Common myeloid progenitor, CD34-positive (primary cell): ENCODE data around the gene KCNS3.

Source experiments
- CTCF ChIA-PET: fragments of 350-600 bp; sonication (Branson Sonifier 250); formaldehyde crosslinking; loops from one replicate; lab custom pipeline; 2021; ENCODE audit warnings: antibody characterized with exemption; lab: Charles Lee
- POLR2A ChIA-PET: fragments of 350-600 bp; sonication (Branson Sonifier 250); formaldehyde crosslinking; loops from one replicate; lab custom pipeline; 2021; ENCODE audit warnings: antibody characterized with exemption; lab: Charles Lee
- DNase-seq, 3 donors: peaks; one replicate each; pipeline versions ENCODE4 v3.0.0 to v3.0.0-alpha.2; 2013
- H3K27ac ChIP-seq, 2 experiments: 1 replicate in 1 of 2; 2 replicates in 1 of 2; pipeline ENCODE4 v1.7.0; 2013; ENCODE audit warnings: inconsistent platforms in 2 of 2, low read length in 2 of 2, mild to moderate bottlenecking in 2 of 2, low read depth in 1 of 2, moderate library complexity in 1 of 2; ENCODE audit not compliant: severe bottlenecking in 2 of 2, insufficient read depth in 1 of 2, poor library complexity in 1 of 2
- H3K27me3 ChIP-seq, 5 experiments: replicated peaks in 2 of 5; 1 replicate in 3 of 5; 2 replicates in 2 of 5; pipeline versions ENCODE4 v1.6.1 to v1.7.0; 2013; ENCODE audit warnings: low read length in 4 of 5, mild to moderate bottlenecking in 2 of 5, moderate library complexity in 2 of 5, inconsistent platforms in 1 of 5; ENCODE audit not compliant: insufficient read depth in 5 of 5, control insufficient read depth in 4 of 5
- H3K36me3 ChIP-seq, 4 experiments: 1 replicate in 2 of 4; 2 replicates in 2 of 4; pipeline versions ENCODE4 v1.6.1 to v1.7.0; 2013; ENCODE audit warnings: low read length in 3 of 4, control low read depth in 1 of 4, mild to moderate bottlenecking in 1 of 4; ENCODE audit not compliant: control insufficient read depth in 4 of 4, insufficient read depth in 4 of 4
- H3K4me1 ChIP-seq, 4 experiments: 1 replicate in 3 of 4; 2 replicates in 1 of 4; pipeline versions ENCODE4 v1.6.1 to v1.7.1; 2013; ENCODE audit warnings: low read length in 3 of 4, mild to moderate bottlenecking in 3 of 4, control low read depth in 1 of 4, inconsistent platforms in 1 of 4, moderate library complexity in 1 of 4; ENCODE audit not compliant: control insufficient read depth in 4 of 4, insufficient read depth in 4 of 4; ENCODE audit errors: control extremely low read depth in 1 of 4
- H3K4me3 ChIP-seq, 7 experiments: 1 replicate in 4 of 7; 2 replicates in 3 of 7; pipeline versions ENCODE4 v1.5.1 to v1.7.0; 2013; ENCODE audit warnings: mild to moderate bottlenecking in 7 of 7, low read length in 6 of 7, moderate library complexity in 6 of 7, inconsistent platforms in 2 of 7, low read depth in 2 of 7, control low read depth in 1 of 7; ENCODE audit not compliant: insufficient read depth in 4 of 7, control insufficient read depth in 1 of 7; ENCODE audit errors: extremely low read depth in 1 of 7
- H3K9me3 ChIP-seq, 5 experiments: 1 replicate in 4 of 5; 2 replicates in 1 of 5; pipeline versions ENCODE4 v1.6.1 to v1.7.1; 2013; ENCODE audit warnings: low read length in 4 of 5, mild to moderate bottlenecking in 2 of 5, inconsistent platforms in 1 of 5, low read depth in 1 of 5, moderate library complexity in 1 of 5; ENCODE audit not compliant: control insufficient read depth in 4 of 5, insufficient read depth in 2 of 5; ENCODE audit errors: control extremely low read depth in 1 of 5
- WGBS: methylation state at CpG from one replicate; pipeline ENCODE4 v1.1.5; 2013; ENCODE audit not compliant: insufficient coverage; 5-methylcytosine and 5-hydroxymethylcytosine counted together

Gene KCNS3

DNA sequence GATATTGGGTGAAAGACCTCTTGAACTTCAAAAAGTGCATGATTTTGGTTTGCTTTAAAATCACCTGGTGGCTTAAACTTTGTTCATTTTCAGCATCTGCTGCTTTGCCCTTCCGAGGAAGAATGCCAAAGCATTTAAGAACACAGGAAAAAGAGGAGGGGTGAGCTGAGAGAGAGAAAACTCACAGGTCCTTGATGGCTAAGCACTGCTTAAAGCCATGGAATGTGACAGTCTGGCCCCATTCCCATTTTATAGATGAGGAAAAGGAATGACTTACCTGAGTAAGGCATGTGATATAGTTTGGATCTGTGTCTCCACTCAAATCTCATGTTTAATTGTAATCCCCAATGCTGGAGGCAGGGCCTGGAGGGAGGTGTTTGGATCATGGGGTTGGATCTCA lies 58.1 kb downstream of the KCNS3 start:
- no peaks in the 10 kb centered on the region for H3K36me3 ChIP-seq
- POLR2A ChIA-PET: no interaction called here
- H3K27ac ChIP-seq: no peak overlapping the region
- CTCF ChIA-PET: no interaction called here
- peaks cover 0 to 6% (median 0%) of the 10 kb centered on the region in 5 experiments for H3K27me3 ChIP-seq
- DNase-seq: no peak
- no peaks in the 10 kb centered on the region for H3K4me1 ChIP-seq
- WGBS: 88% methylated on average over 1 of the region's 1 CpG
- H3K9me3 ChIP-seq: peaks cover 0 to 4% (median 0%) of the 10 kb centered on the region in 5 experiments
- no peak overlapping the region for H3K4me3 ChIP-seq

DNA sequence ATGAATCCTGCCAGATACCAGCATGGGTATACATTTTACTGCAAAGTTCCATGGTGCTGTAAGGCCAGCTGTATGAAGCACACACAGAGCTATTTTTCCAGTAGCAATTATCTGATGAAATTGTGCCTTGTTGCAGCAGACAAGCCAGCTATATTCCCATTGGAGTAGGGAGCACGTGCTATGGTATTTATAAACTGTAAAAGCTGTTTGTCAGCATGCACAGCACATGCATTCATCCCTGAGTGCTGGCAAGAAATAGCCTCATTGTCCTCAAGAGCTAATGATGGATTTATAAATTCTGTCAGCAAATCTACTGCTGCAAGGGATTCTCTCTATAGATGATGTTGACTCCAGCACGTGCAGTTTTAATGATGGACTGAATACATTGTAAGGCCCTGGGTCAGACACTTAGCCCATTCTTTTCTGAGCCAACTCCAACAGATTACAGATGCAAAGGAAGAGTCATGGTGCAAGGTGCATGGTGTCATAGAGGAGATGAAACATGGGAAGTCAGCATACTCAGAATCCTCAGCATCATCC lies 61.7 kb downstream of the KCNS3 start:
- no peaks in the 10 kb centered on the region for H3K4me1 ChIP-seq
- WGBS: 100% methylated on average over 2 of the region's 2 CpGs
- no peak for DNase-seq

DNA sequence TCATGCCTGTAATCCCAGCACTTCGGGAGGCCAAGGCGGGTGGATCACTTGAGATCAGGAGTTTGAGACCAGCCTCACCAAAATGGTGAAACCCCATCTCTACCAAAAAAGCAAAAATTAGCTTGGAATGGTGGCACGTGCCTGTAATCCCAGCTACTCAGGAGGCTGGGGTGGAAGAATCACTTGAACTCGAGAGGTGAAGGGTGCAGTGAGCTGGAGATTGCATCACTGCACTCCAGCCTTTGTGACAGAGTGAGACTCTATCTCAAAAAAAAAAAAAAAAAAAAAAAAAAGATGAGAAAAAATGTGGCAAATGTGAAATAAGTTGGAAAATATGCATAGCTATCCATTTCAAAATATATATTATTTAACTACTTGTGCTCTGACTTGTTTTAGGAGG lies 65.0 kb downstream of the KCNS3 start:
- CTCF ChIA-PET: no interaction called here
- Histone ChIP-seq H3K27ac (no peak overlapping the region), H3K27me3 (peaks cover 0 to 5% (median 2%) of the 10 kb centered on the region in 5 experiments), H3K9me3 (peaks cover 0 to under 1% (median 0%) of the 10 kb centered on the region in 5 experiments), H3K36me3 (no peaks in the 10 kb centered on the region), H3K4me3 (no peak overlapping the region), H3K4me1 (no peaks in the 10 kb centered on the region)
- 100% methylated on average over 2 of the region's 4 CpGs for WGBS
- DNase-seq: no peak
- POLR2A ChIA-PET: no interaction called here

More for the DNA sequence above, 61.7 kb downstream of the KCNS3 start:
- ChIA-PET POLR2A (no interaction called here), CTCF (interaction anchor here (1.4 to 1.6 kb wide), 2 partner anchors 9 kb away, joined by 3 to 4 read pairs; no protein-coding TSS in a partner anchor)
- H3K9me3 ChIP-seq: peaks cover 0 to 4% (median 0%) of the 10 kb centered on the region in 5 experiments
- no peak overlapping the region for H3K4me3 ChIP-seq
- H3K27me3 ChIP-seq: peaks cover 0 to 5% (median 2%) of the 10 kb centered on the region in 5 experiments
- H3K27ac ChIP-seq: no peak overlapping the region
- H3K36me3 ChIP-seq: no peaks in the 10 kb centered on the region

DNA sequence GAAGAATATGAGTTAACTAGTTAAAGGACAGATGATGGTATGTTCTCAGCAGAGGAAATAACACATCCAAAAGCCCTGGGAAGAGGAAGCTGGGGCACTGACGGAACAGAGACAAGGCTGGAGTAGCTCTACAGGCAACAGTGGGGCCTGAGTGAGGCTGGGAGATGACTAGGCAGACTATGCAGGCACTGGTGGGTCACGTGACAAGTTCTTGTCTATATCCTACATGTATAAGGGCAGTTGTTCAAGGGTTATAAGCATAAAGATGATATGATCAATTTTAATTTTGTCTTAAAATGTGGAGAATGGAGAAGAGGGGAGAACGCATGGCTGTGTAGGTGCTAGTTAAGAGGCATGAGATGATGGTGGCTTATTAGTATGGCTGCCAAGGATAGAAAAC lies 68.6 kb downstream of the KCNS3 start:
- ChIA-PET POLR2A (no interaction called here), CTCF (no interaction called here)
- no peaks in the 10 kb centered on the region for H3K4me1 ChIP-seq
- H3K4me3 ChIP-seq: no peak overlapping the region
- no peaks in the 10 kb centered on the region for H3K9me3 ChIP-seq
- DNase-seq: no peak
- 39% methylated on average over 2 of the region's 3 CpGs for WGBS
- no peaks in the 10 kb centered on the region for H3K36me3 ChIP-seq
- peaks cover 0 to 5% (median 3%) of the 10 kb centered on the region in 5 experiments for H3K27me3 ChIP-seq
- no peak overlapping the region for H3K27ac ChIP-seq

DNA sequence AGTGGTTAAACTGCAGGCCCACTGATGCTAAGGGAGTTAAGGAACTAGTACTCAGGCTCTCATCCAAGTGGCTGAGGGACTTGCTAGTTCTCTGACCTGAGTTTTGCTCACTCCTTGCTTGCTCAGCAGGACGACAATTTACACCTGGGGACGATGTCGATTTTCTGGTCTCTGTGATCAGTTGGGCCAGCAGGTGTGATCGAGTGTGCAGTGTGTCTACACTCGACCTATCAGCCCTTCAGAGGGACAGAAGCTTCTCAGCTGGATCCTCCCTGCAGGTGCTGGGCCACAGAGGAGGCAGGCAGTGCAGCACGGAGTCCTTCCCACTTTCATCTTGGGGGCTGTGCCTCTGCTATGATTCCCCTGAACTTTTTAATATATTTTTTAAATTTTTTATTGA lies 71.5 kb downstream of the KCNS3 start:
- H3K27me3 ChIP-seq: peaks cover 0 to 5% (median 0%) of the 10 kb centered on the region in 5 experiments
- DNase-seq: no peak
- H3K4me3 ChIP-seq: no peak overlapping the region
- H3K36me3 ChIP-seq: no peaks in the 10 kb centered on the region
- H3K4me1 ChIP-seq: no peaks in the 10 kb centered on the region
- POLR2A ChIA-PET: no interaction called here
- CTCF ChIA-PET: interaction anchor here (1.2 kb wide), 1 partner anchor 10 kb away, joined by 3 read pairs; no protein-coding TSS in a partner anchor
- no peak overlapping the region for H3K27ac ChIP-seq
- 84% methylated on average over 5 of the region's 6 CpGs for WGBS
- H3K9me3 ChIP-seq: peaks cover 0 to 1% (median 0%) of the 10 kb centered on the region in 5 experiments

DNA sequence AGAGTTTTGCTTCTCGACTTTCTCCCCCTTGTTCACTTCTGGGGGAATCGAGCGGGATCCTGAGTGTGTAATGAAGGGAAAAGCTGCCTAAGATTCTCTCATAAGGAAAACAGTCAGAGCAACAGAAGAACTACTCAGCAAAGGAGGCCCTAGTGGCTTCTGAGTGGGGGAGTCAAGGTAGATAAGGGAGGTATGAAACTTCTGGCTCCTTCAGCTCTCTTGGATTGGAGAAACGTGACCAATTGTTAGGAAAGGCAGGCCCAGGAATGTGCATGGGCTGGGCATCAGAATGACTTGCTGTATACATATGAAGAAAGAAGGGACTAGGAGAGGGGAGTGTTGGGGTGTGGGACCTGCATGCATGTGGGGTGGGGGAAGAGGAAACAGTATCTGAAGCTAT lies 73.1 kb downstream of the KCNS3 start:
- ChIA-PET POLR2A (no interaction called here), CTCF (no interaction called here)
- no peak for DNase-seq
- Histone ChIP-seq H3K36me3 (no peaks in the 10 kb centered on the region), H3K27ac (no peak overlapping the region), H3K9me3 (peaks cover 0 to 1% (median 0%) of the 10 kb centered on the region in 5 experiments), H3K4me3 (no peak overlapping the region), H3K27me3 (peaks cover 0 to 5% (median 0%) of the 10 kb centered on the region in 5 experiments), H3K4me1 (no peaks in the 10 kb centered on the region)
- 88% methylated on average over 1 of the region's 4 CpGs for WGBS

DNA sequence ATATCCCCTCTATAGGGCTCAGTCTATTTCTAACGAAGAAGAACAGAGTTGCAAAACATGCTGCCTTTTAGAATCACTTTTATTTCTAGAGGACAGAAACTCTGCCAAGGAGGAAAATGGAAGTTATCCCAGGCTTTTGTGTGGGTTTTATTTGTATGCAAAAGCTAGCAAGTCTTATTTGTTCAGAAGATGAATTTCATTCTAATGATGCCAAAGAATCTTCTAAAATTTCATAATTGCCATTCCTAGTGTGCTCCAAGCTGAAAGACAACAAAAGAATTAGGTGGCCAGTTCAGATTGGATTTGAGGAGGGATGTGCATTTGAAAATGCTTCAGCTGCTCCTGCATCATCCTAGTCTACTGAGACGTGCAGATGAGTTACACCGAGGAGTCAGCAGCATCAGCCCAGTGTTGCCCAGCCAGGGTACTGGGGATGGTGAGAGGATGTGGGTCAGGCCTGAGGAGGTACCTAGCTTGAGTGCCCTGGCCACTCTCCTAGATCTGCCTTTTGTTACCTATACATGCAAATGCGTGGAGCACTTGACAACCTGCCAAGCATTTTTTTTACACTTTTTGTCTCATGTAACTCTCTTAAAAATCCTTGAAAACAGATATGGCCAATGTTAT lies 80.1 kb downstream of the KCNS3 start:
- Histone ChIP-seq H3K9me3 (no peaks in the 10 kb centered on the region), H3K27ac (no peak overlapping the region), H3K4me1 (no peaks in the 10 kb centered on the region), H3K27me3 (peaks cover 0 to 16% (median 2%) of the 10 kb centered on the region in 5 experiments), H3K4me3 (no peak overlapping the region), H3K36me3 (no peaks in the 10 kb centered on the region)
- no peak for DNase-seq
- WGBS: 92% methylated on average over 3 of the region's 4 CpGs
- POLR2A ChIA-PET: no interaction called here
- CTCF ChIA-PET: no interaction called here
